ENCODE data around the gene TMEM178B. TPM values are rescaled to one million over a fixed set of nuclear protein-coding genes. Genes with fewer than 3 reads are reported as not detected.
"Not testable (repeated sequence)": the region's sequence is repeated elsewhere in the genome, so short reads cannot be mapped to it uniquely, and the experiment has no call there.

Gene TMEM178B
- total RNA-seq, 1 donor, result 0.43 TPM

- DNase-seq (ENCODE audit: low read depth), result no peak
- TF ChIP-seq CTCF (IDR thresholded peaks at IDR 0.05; ENCODE audit: insufficient read depth, low read depth, low read length), result no peak
- no peak overlapping the region for H3K4me3 ChIP-seq (ENCODE audit: low read depth, low read length)
These were observed 248.5 kb downstream of the TMEM178B start for GRCh38 chr7:141322383-141322782.

GRCh38 chr7:141323826-141324225, 250.0 kb downstream of the TMEM178B start:
- TF ChIP-seq CTCF (IDR thresholded peaks at IDR 0.05; ENCODE audit: insufficient read depth, low read depth, low read length), result no peak
- H3K4me3 ChIP-seq (ENCODE audit: low read depth, low read length), result no peak overlapping the region
- DNase-seq (ENCODE audit: low read depth), result no peak

- TF ChIP-seq CTCF (IDR thresholded peaks at IDR 0.05; ENCODE audit: insufficient read depth, low read depth, low read length), result no peak
These were observed 251.0 kb downstream of the TMEM178B start for GRCh38 chr7:141324870-141325269.

GRCh38 chr7:141325275-141325674, 251.4 kb downstream of the TMEM178B start:
- no peak overlapping the region for H3K4me3 ChIP-seq (ENCODE audit: low read depth, low read length)
- no peak for DNase-seq (ENCODE audit: low read depth)
- no peak for TF ChIP-seq CTCF (IDR thresholded peaks at IDR 0.05; ENCODE audit: insufficient read depth, low read depth, low read length)

More at GRCh38 chr7:141324870-141325269, 251.0 kb downstream of the TMEM178B start:
- no peak for DNase-seq (ENCODE audit: low read depth)
- H3K4me3 ChIP-seq (ENCODE audit: low read depth, low read length), result no peak overlapping the region

- H3K4me3 ChIP-seq (ENCODE audit: low read depth, low read length), result no peak overlapping the region
- no peak for DNase-seq (ENCODE audit: low read depth)
- no peak for TF ChIP-seq CTCF (IDR thresholded peaks at IDR 0.05; ENCODE audit: insufficient read depth, low read depth, low read length)
These were observed 254.4 kb downstream of the TMEM178B start for GRCh38 chr7:141328290-141328689.

- not testable (repeated sequence) for DNase-seq (ENCODE audit: low read depth); H3K4me3 ChIP-seq (ENCODE audit: low read depth, low read length)
These were observed 256.4 kb downstream of the TMEM178B start for GRCh38 chr7:141330285-141330684.

- DNase-seq (ENCODE audit: low read depth), result no peak
- no peak for TF ChIP-seq CTCF (IDR thresholded peaks at IDR 0.05; ENCODE audit: insufficient read depth, low read depth, low read length)
- no peak overlapping the region for H3K4me3 ChIP-seq (ENCODE audit: low read depth, low read length)
These were observed 259.6 kb downstream of the TMEM178B start for GRCh38 chr7:141333459-141333858.
